H1 (cell line): Measurements from ENCODE around the gene SEC16A. TPM values are rescaled to one million over a fixed set of nuclear protein-coding genes. Genes with fewer than 3 reads are reported as not detected.

Experiments
- CTCF ChIA-PET: fragments of 300-600 bp; sonication (Branson Sonifier 250); formaldehyde crosslinking; loops from one replicate; lab custom pipeline; 2021; ENCODE audit not compliant: partially characterized antibody; lab: Charles Lee
- POLR2A ChIA-PET: fragments of 300-600 bp; sonication (Branson Sonifier 250); formaldehyde crosslinking; loops from one replicate; lab custom pipeline; 2021; ENCODE audit warnings: inconsistent platforms; ENCODE audit not compliant: partially characterized antibody; lab: Charles Lee
- DNase-seq, 2 experiments: peaks; one replicate each; pipeline versions ENCODE4 v3.0.0 to v3.0.0-alpha.2; 2010 to 2022; ENCODE audit warnings: low spot score in 2 of 2, low read depth in 1 of 2, mixed read lengths in 1 of 2
- FAIRE-seq: peaks from 2 replicates; lab custom pipeline; 2011; peaks lifted over from hg19 to GRCh38; lab: Jason Lieb, UNC
- H2AFZ ChIP-seq: 2 replicates; pipeline ENCODE4 v1.8.1; 2012; ENCODE audit warnings: low read length, inconsistent platforms
- H2AK5ac ChIP-seq: 2 replicates; pipeline ENCODE4 v1.6.1; 2013; ENCODE audit warnings: low read depth, low read length
- H2BK120ac ChIP-seq: replicated peaks from 2 replicates; pipeline ENCODE3; 2013; ENCODE audit warnings: low read depth, low read length, inconsistent platforms
- H2BK12ac ChIP-seq: 2 replicates; pipeline ENCODE4 v1.6.1; 2013; ENCODE audit warnings: low read depth, low read length
- H2BK15ac ChIP-seq: 2 replicates; pipeline ENCODE4 v1.6.1; 2013; ENCODE audit warnings: low read length
- H2BK20ac ChIP-seq: 2 replicates; pipeline ENCODE4 v1.6.1; 2013; ENCODE audit warnings: low read length
- H2BK5ac ChIP-seq: 2 replicates; pipeline ENCODE4 v1.6.1; 2013; ENCODE audit warnings: low read depth, low read length
- H3K14ac ChIP-seq: 2 replicates; pipeline ENCODE4 v1.6.1; 2013; ENCODE audit warnings: inconsistent platforms; ENCODE audit not compliant: insufficient read length
- H3K18ac ChIP-seq: 2 replicates; pipeline ENCODE4 v1.6.1; 2013; ENCODE audit warnings: low read length; ENCODE audit errors: extremely low read depth
- H3K23ac ChIP-seq: 2 replicates; pipeline ENCODE4 v1.6.1; 2013; ENCODE audit warnings: inconsistent platforms; ENCODE audit not compliant: insufficient read length
- H3K23me2 ChIP-seq: 2 replicates; pipeline ENCODE4 v1.6.1; 2013; ENCODE audit warnings: low read depth, low read length
- H3K27ac ChIP-seq: 2 replicates; pipeline ENCODE4 v1.6.1; 2011; ENCODE audit warnings: low read depth, low read length, inconsistent platforms
- H3K27me3 ChIP-seq, 4 experiments: replicated peaks in 1 of 4; 1 replicate in 1 of 4; 2 replicates in 3 of 4; pipeline versions ENCODE4 v1.6.1 to v1.8.1; 2011 to 2013; ENCODE audit warnings: low read length in 3 of 4, mild to moderate bottlenecking in 3 of 4, inconsistent platforms in 2 of 4, mixed read lengths in 2 of 4, moderate library complexity in 1 of 4; ENCODE audit not compliant: control insufficient read depth in 3 of 4, insufficient read depth in 3 of 4; ENCODE audit errors: extremely low read depth in 1 of 4
- H3K36me3 ChIP-seq, 4 experiments: 2 replicates each; pipeline versions ENCODE4 v1.6.1 to v1.8.1; 2011 to 2013; ENCODE audit warnings: mild to moderate bottlenecking in 4 of 4, low read length in 3 of 4, moderate library complexity in 2 of 4, control low read depth in 1 of 4, inconsistent platforms in 1 of 4; ENCODE audit not compliant: insufficient read depth in 4 of 4, control insufficient read depth in 2 of 4
- H3K4ac ChIP-seq: replicated peaks from 2 replicates; pipeline ENCODE3; 2013; ENCODE audit warnings: low read length, low read depth, mixed read lengths, inconsistent platforms; ENCODE audit not compliant: insufficient read length
- H3K4me1 ChIP-seq, 4 experiments: replicated peaks in 1 of 4; 1 replicate in 1 of 4; 2 replicates in 3 of 4; pipeline versions ENCODE4 v1.6.1 to v1.8.1; 2011 to 2013; ENCODE audit warnings: low read length in 3 of 4, inconsistent platforms in 2 of 4, mixed read lengths in 1 of 4; ENCODE audit not compliant: insufficient read depth in 4 of 4, control insufficient read depth in 3 of 4
- H3K4me2 ChIP-seq, 2 experiments: 2 replicates each; pipeline versions ENCODE4 v1.6.1 to v1.8.1; 2011 to 2013; ENCODE audit warnings: low read depth in 2 of 2, low read length in 2 of 2, control low read depth in 1 of 2, inconsistent platforms in 1 of 2, mild to moderate bottlenecking in 1 of 2; ENCODE audit not compliant: insufficient read depth in 1 of 2
- H3K4me3 ChIP-seq, 4 experiments: fragments of 200-600, 300-600 bp in 1 of 4; sonication (generic), shearing (Covaris generic), sonication (Bioruptor Twin) in 1 of 4; 2 replicates each; pipeline versions ENCODE4 v1.5.1 to v1.8.1; 2011 to 2016; ENCODE audit warnings: low read length in 4 of 4, low read depth in 3 of 4, control low read depth in 2 of 4, inconsistent platforms in 2 of 4, mild to moderate bottlenecking in 2 of 4, mixed read lengths in 1 of 4, moderate library complexity in 1 of 4; ENCODE audit not compliant: insufficient read depth in 2 of 4; ENCODE audit errors: extremely low read depth in 1 of 4
- H3K56ac ChIP-seq: replicated peaks from 2 replicates; pipeline ENCODE3; 2013; ENCODE audit warnings: low read depth, mild to moderate bottlenecking, mixed read lengths, low read length, inconsistent platforms; ENCODE audit not compliant: insufficient read length
- H3K79me1 ChIP-seq: 2 replicates; pipeline ENCODE4 v1.6.1; 2013; ENCODE audit warnings: low read depth, low read length, control low read depth
- H3K79me2 ChIP-seq, 2 experiments: 2 replicates each; pipeline versions ENCODE4 v1.6.1 to v1.8.1; 2012 to 2013; ENCODE audit warnings: low read length in 2 of 2, mild to moderate bottlenecking in 2 of 2, inconsistent platforms in 1 of 2; ENCODE audit not compliant: insufficient read depth in 2 of 2, control insufficient read depth in 1 of 2
- H3K9ac ChIP-seq, 4 experiments: replicated peaks in 1 of 4; 1 replicate in 1 of 4; 2 replicates in 3 of 4; pipeline versions ENCODE4 v1.6.1 to v1.8.1; 2011 to 2013; ENCODE audit warnings: low read depth in 3 of 4, low read length in 3 of 4, control low read depth in 2 of 4, mild to moderate bottlenecking in 2 of 4, moderate library complexity in 2 of 4, inconsistent platforms in 1 of 4; ENCODE audit errors: extremely low read depth in 1 of 4
- H3K9me3 ChIP-seq, 2 experiments: 2 replicates each; pipeline versions ENCODE4 v1.6.1 to v1.8.1; 2012 to 2013; ENCODE audit warnings: mild to moderate bottlenecking in 2 of 2, moderate library complexity in 2 of 2, control low read depth in 1 of 2, inconsistent platforms in 1 of 2, low read depth in 1 of 2, low read length in 1 of 2, mixed read lengths in 1 of 2; ENCODE audit not compliant: insufficient read depth in 2 of 2
- H4K20me1 ChIP-seq, 2 experiments: replicated peaks in 1 of 2; 2 replicates each; pipeline versions ENCODE3 to v1.8.1; 2011 to 2013; ENCODE audit warnings: inconsistent platforms in 2 of 2, low read length in 2 of 2, mild to moderate bottlenecking in 1 of 2; ENCODE audit not compliant: insufficient read depth in 2 of 2, control insufficient read depth in 1 of 2
- H4K5ac ChIP-seq: 2 replicates; pipeline ENCODE4 v1.6.1; 2013; ENCODE audit warnings: low read length, low read depth, mixed read lengths, inconsistent platforms; ENCODE audit not compliant: insufficient read length
- H4K8ac ChIP-seq: 2 replicates; pipeline ENCODE4 v1.8.0; 2013; ENCODE audit warnings: mild to moderate bottlenecking, moderate library complexity, low read length, inconsistent platforms; ENCODE audit not compliant: insufficient read depth; ENCODE audit errors: extremely low read depth
- H4K91ac ChIP-seq: replicated peaks from 2 replicates; pipeline ENCODE3; 2013; ENCODE audit warnings: low read length, mixed read lengths, inconsistent platforms; ENCODE audit not compliant: insufficient read length
- FOSL1 ChIP-seq: IDR thresholded peaks from 2 replicates; pipeline ENCODE4 v1.6.1; 2011; ENCODE audit warnings: mild to moderate bottlenecking, low read depth, low read length, moderate library complexity; ENCODE audit not compliant: insufficient read depth
- POLR2AphosphoS5 ChIP-seq: IDR thresholded peaks from 2 replicates; pipeline ENCODE4 v1.6.1; 2011; ENCODE audit warnings: low read depth, low read length
- WGBS, 2 experiments: shearing (Covaris generic) in 1 of 2; methylation state at CpG; one replicate each; pipeline versions ENCODE4 v1.1.6 to v1.1.7; 2013 to 2015; ENCODE audit warnings: low lambda C conversion rate in 2 of 2, mixed read lengths in 2 of 2, inconsistent platforms in 1 of 2, low coverage in 1 of 2, missing lambda C conversion rate in 1 of 2; ENCODE audit not compliant: insufficient replicate concordance in 2 of 2, insufficient coverage in 1 of 2, insufficient read length in 1 of 2; ENCODE audit errors: extremely low coverage in 1 of 2, missing lambda C conversion rate in 1 of 2; 5-methylcytosine and 5-hydroxymethylcytosine counted together
- polyA plus RNA-seq, 7 experiments: library from polyadenylated mRNA; depleted of rRNA in 3 of 7; stranded (reverse) in 5 of 7; unstranded in 2 of 7; fragments of >200 nt in 5 of 7; fragments of 200-250 nt in 2 of 7; gene quantifications; 1 replicate in 5 of 7; 2 replicates in 1 of 7; 4 replicates in 1 of 7; pipeline versions ENCODE4 v1.2.1 to v1.2.3, GENCODE V29; 2011 to 2013; ENCODE audit warnings: missing spikeins in 2 of 7, mixed read lengths in 2 of 7
- total RNA-seq: library from RNA; stranded (reverse); fragmentation: NEBNext Ultra II Directional; extraction: Animal tissue kit (Norgen Biotek cat#: 25700); gene quantifications from 2 replicates; pipeline ENCODE4 v1.2.1, GENCODE V29; 2021

Gene SEC16A
- total and polyA plus RNA-seq, 2 of the 8 experiments (the other 6 are each of a cell fraction or from before 2014, with no cell fraction given) = 21.6 to 49.0 TPM

GRCh38 chr9:136395020-136395340, 87.9 kb downstream of the SEC16A start:
- Histone ChIP-seq H3K27me3 (no peaks in the 10 kb centered on the region), H3K9ac (no peak overlapping the region), H3K36me3 (peaks cover 39 to 67% (median 60%) of the 10 kb centered on the region in 4 experiments), H4K20me1 (peaks cover 6 to 12% of the 10 kb centered on the region in 2 experiments), H2AK5ac (no peak overlapping the region), H3K56ac (no peak overlapping the region), H3K9me3 (no peaks in the 10 kb centered on the region), H2BK20ac (no peak overlapping the region), H2BK5ac (no peak overlapping the region), H4K8ac (no peak overlapping the region), H2AFZ (no peak overlapping the region), H3K14ac (no peak overlapping the region), H3K23ac (no peak overlapping the region), H4K5ac (no peak overlapping the region), H3K79me1 (peaks cover 10% of the 10 kb centered on the region; the same call in 1 of the 2 replicates), H3K27ac (no peak overlapping the region), H3K23me2 (peaks cover 6% of the 10 kb centered on the region; the same call in 1 of the 2 replicates), H3K4me2 (no peak overlapping the region), H3K4me3 (no peak overlapping the region), H2BK15ac (no peak overlapping the region), H3K18ac (no peak overlapping the region), H4K91ac (no peak overlapping the region), H3K4me1 (peaks cover 0 to 10% (median 7%) of the 10 kb centered on the region in 4 experiments; a peak in 5 of 7 replicates), H3K4ac (no peak overlapping the region), H3K79me2 (peaks cover 0 to 26% of the 10 kb centered on the region in 2 experiments; a peak in 2 of 4 replicates), H2BK12ac (no peak overlapping the region), H2BK120ac (no peak overlapping the region)
- POLR2A ChIA-PET = interaction anchor here (2.2 to 14.6 kb wide), 3 partner anchors 8 to 62 kb away, joined by 5 to 139 read pairs (median 123); partner anchors contain the start of genes ENTR1 and PMPCA
- 90% methylated on average over 13 of the region's 13 CpGs; no CpG with 5 or more reads in 1 of the 2 experiments for WGBS, 2 experiments
- CTCF ChIA-PET = interaction anchor here (0.9 kb wide), 1 partner anchor 14 kb away, joined by 3 read pairs; no protein-coding TSS in a partner anchor
- no peak for TF ChIP-seq FOSL1
- TF ChIP-seq POLR2AphosphoS5 = 0 out of 2 replicates have a peak, but pooled peaks have one; percentile 10
- FAIRE-seq (no peak), DNase-seq (no peak)
